Ovary (tissue), 9 donors: Measurements from ENCODE around the gene ADGRA3. TPM values are rescaled to one million over a fixed set of nuclear protein-coding genes. Genes with fewer than 3 reads are reported as not detected.

Experiments used
- DNase-seq, 5 donors: peaks; one replicate each; pipeline ENCODE4 v3.0.0-alpha.2; 2019 to 2020
- H3K27ac ChIP-seq, 2 donors: fragments of 200-600 bp; one replicate each; pipeline versions ENCODE4 v1.5.1 to v1.8.0; 2019 to 2022
- H3K27me3 ChIP-seq: fragments of 200-600 bp; one replicate; pipeline ENCODE4 v1.8.0; 2022
- H3K36me3 ChIP-seq: fragments of 200-600 bp; sonication (generic); one replicate; pipeline ENCODE4 v1.5.1; 2019
- H3K4me1 ChIP-seq: one replicate; pipeline ENCODE4 v1.8.1; 2013; ENCODE audit warnings: mild to moderate bottlenecking, moderate library complexity; ENCODE audit not compliant: insufficient read depth
- H3K4me3 ChIP-seq: fragments of 200-600 bp; sonication (generic); one replicate; pipeline ENCODE4 v1.5.1; 2017
- H3K9me3 ChIP-seq, 2 donors: fragments of 200-600 bp in 1 of 2; sonication (generic) in 1 of 2; one replicate each; pipeline versions ENCODE4 v1.5.1 to v1.8.1; 2013 to 2019; ENCODE audit warnings: mild to moderate bottlenecking in 1 of 2, moderate library complexity in 1 of 2
- EP300 ChIP-seq: sonication (generic); formaldehyde crosslinking; IDR thresholded peaks from one replicate; pipeline ENCODE4 v1.6.1; 2017; ENCODE audit warnings: antibody characterized with exemption
- POLR2A ChIP-seq: fragments of 450-650 bp; IDR thresholded peaks from one replicate; pipeline ENCODE4 v1.6.1; 2017; ENCODE audit warnings: antibody characterized with exemption, mild to moderate bottlenecking, moderate library complexity
- WGBS, 3 donors: extraction: QIAGEN DNeasy Blood & Tissue Kit in 1 of 3; methylation state at CpG; one replicate each; pipeline versions ENCODE4 v1.1.5 to v1.1.7; 2013 to 2017; 5-methylcytosine and 5-hydroxymethylcytosine counted together
- intact Hi-C, 4 donors: fragments of 100-400 bp; cut with DNase I; formaldehyde crosslinking; loops; one replicate each; pipeline versions ENCODE4 v1.11.0 to v1.15.1; 2022 to 2023
- polyA plus RNA-seq, 2 donors: library from polyadenylated mRNA; stranded (reverse); fragments of 200-250 nt in 1 of 2; fragments of 350-450 nt in 1 of 2; fragmentation: Illumina TruSeq in 1 of 2; extraction: RNeasy Lipid Tissue Mini Kit (QIAGEN cat#74804) in 1 of 2; gene quantifications; one replicate each; pipeline ENCODE4 v1.2.3, GENCODE V29; 2013 to 2014
- total RNA-seq, 7 donors: library from RNA; depleted of rRNA in 2 of 7; stranded (reverse); fragments of >200 nt in 2 of 7; fragmentation: NEBNext Ultra II Directional in 3 of 7; extraction: Animal tissue kit (Norgen Biotek cat#: 25700) in 3 of 7; gene quantifications; one replicate each; pipeline versions ENCODE4 v1.1.0 to v1.2.4, GENCODE V29; 2016 to 2023
- TF ChIP-seq, protein P1 (sequence below), 3 donors: fragments of 450-650 bp in 2 of 3; fragments of 200-600 bp in 1 of 3; IDR thresholded peaks; one replicate each; pipeline versions ENCODE4 v1.5.1 to v1.8.0; 2016 to 2022; ENCODE audit warnings: antibody characterized with exemption in 3 of 3, mild to moderate bottlenecking in 1 of 3
- donor health status: DM: no; HTN: no; CAD: no; lungs with moderate emphysema.
- donor health status: DM: no; HTN: no; CAD: no.
- donor health status: Bipolar disorder and iron deficiency.
- donor health status: DM: yes; HTN: yes; CAD: no.
- donor health status: DM: no; HTN: no; CAD: no.
- donor health status: DM: yes; HTN: yes; CAD: no.

Gene ADGRA3
- total and polyA plus RNA-seq, 9 donors: 13.1 to 58.1 (median 24.3) TPM

DNA sequence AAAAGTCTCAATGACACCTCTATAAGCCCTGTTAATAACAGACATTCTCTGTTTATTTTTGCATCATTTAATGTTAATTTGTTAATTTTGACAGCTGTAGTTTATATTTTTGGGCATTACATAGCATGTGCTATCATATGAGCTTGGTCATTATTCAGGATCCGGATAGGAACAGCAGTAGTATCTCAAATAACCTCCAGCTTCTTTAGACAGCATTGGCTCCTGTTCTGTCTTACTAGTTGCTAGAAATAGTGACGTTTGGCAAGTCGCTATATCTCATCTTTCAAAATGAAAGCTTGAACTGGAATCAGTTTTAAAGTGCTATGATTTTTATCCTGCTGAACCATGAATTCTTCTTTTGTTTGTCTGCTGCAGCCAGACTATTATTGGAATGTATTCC lies 9.0 kb upstream of the ADGRA3 start:
- WGBS, 3 donors: 29 to 40% (median 36%) methylated on average over 3 of the region's 3 CpGs
- intact Hi-C loops: no loop called here
- TF ChIP-seq, protein P1, sequence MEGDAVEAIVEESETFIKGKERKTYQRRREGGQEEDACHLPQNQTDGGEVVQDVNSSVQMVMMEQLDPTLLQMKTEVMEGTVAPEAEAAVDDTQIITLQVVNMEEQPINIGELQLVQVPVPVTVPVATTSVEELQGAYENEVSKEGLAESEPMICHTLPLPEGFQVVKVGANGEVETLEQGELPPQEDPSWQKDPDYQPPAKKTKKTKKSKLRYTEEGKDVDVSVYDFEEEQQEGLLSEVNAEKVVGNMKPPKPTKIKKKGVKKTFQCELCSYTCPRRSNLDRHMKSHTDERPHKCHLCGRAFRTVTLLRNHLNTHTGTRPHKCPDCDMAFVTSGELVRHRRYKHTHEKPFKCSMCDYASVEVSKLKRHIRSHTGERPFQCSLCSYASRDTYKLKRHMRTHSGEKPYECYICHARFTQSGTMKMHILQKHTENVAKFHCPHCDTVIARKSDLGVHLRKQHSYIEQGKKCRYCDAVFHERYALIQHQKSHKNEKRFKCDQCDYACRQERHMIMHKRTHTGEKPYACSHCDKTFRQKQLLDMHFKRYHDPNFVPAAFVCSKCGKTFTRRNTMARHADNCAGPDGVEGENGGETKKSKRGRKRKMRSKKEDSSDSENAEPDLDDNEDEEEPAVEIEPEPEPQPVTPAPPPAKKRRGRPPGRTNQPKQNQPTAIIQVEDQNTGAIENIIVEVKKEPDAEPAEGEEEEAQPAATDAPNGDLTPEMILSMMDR (IDR thresholded peaks at IDR 0.05): no peak
- TF ChIP-seq EP300 (no peak), POLR2A (no peak)

DNA sequence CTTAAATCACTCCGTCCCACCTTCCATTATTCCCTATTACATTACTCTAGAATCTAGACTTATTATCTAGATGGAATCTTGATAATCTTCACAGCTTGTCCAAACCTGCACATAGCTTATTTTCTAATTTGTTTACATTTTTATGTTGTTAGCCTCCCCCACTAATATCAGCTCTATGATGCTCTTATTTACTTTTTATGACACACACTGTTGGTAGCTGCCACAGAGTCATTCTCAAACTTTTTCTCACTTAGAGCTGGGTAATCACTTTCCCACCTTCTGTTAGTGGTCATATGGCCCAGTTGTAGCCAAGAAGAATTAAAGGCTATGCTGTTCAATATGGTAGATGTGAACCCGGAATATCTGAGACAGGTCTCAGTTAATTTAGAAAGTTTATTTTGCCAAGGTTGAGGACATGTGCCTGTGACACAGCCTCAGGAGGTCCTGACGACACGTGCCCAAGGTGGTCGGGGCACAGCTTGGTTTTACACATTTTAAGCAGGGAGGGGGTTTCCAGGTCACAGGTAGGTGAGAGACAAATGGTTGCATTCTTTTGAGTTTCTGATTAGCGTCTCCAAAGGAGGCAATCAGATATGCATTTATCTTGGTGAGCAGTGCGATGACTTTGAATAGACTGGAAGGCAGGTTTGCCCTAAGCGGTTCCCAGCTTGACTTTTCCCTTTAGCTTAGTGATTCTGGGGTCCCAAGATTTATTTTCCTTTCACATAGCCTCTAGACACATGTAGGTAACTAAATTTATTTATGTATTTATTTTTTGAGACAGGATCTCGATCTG lies 7.0 kb upstream of the ADGRA3 start:
- 61 to 73% (median 73%) methylated on average over 9 of the region's 9 CpGs for WGBS, 3 donors
- no peak overlapping the region for H3K27ac ChIP-seq
- no peak overlapping the region for H3K4me3 ChIP-seq
- DNase-seq: no peak
- H3K36me3 ChIP-seq: no peaks in the 10 kb centered on the region
- H3K27me3 ChIP-seq: no peaks in the 10 kb centered on the region
- no peaks in the 10 kb centered on the region for H3K4me1 ChIP-seq
- H3K9me3 ChIP-seq: no peaks in the 10 kb centered on the region
- intact Hi-C loops: no loop called here
- TF ChIP-seq EP300 (no peak), POLR2A (no peak)
- TF ChIP-seq, protein P1 (IDR thresholded peaks at IDR 0.05): no peak

More for the DNA sequence above, 9.0 kb upstream of the ADGRA3 start:
- H3K27ac ChIP-seq: no peak overlapping the region
- no peaks in the 10 kb centered on the region for H3K27me3 ChIP-seq
- H3K4me3 ChIP-seq: no peak overlapping the region
- H3K9me3 ChIP-seq: no peaks in the 10 kb centered on the region
- no peak for DNase-seq
- H3K36me3 ChIP-seq: no peaks in the 10 kb centered on the region
- no peaks in the 10 kb centered on the region for H3K4me1 ChIP-seq

- TF ChIP-seq POLR2A (no peak), EP300 (no peak)
- TF ChIP-seq, protein P1 (IDR thresholded peaks at IDR 0.05): no peak
- no peak overlapping the region for H3K4me3 ChIP-seq
- no peaks in the 10 kb centered on the region for H3K27me3 ChIP-seq
- no peaks in the 10 kb centered on the region for H3K9me3 ChIP-seq
- intact Hi-C loops: no loop called here
- 20 to 38% (median 23%) methylated on average over 2 of the region's 2 CpGs for WGBS, 3 donors
- H3K4me1 ChIP-seq: no peaks in the 10 kb centered on the region
- DNase-seq: no peak
- no peak overlapping the region for H3K27ac ChIP-seq
- no peaks in the 10 kb centered on the region for H3K36me3 ChIP-seq
Measured at GRCh38 chr4:22522206-22522605, 6.3 kb upstream of the ADGRA3 start.

DNA sequence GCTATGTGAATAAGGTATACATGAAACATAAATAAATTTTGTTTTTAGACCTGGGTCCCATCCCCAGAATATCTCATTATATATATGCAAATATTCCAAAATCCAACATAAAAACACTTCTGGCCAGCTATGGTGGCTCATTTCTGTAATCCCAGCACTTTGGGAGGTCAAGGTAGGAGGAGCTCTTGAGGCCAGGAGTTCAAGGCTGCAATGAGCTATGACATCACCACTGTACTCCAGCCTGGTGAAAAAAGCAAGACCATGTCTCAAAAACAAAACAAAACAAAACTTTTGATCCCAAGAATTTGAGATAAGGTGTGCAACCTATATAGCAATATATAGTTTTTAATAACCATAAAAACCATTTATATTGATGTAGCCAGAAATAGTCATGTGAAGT lies 5.4 kb upstream of the ADGRA3 start:
- Histone ChIP-seq H3K9me3 (no peaks in the 10 kb centered on the region), H3K36me3 (no peaks in the 10 kb centered on the region), H3K4me1 (no peaks in the 10 kb centered on the region), H3K27ac (no peak overlapping the region), H3K27me3 (no peaks in the 10 kb centered on the region), H3K4me3 (no peak overlapping the region)
- intact Hi-C loops: no loop called here
- TF ChIP-seq, protein P1 (IDR thresholded peaks at IDR 0.05): no peak
- no peak for TF ChIP-seq POLR2A
- no peak for DNase-seq
